Measurements from ENCODE around the gene MACROD1.

- TF ChIP-seq EP300 (IDR thresholded peaks at IDR 0.05) (no peak), CTCF (IDR thresholded peaks at IDR 0.05) (no peak)
These were observed 45.4 kb upstream of the MACROD1 start for GRCh38 chr11:64211181-64211872.

All from esophagus muscularis mucosa (tissue), 3 donors.